HG02885 (cell line): ENCODE results near the gene CLGN.
"Not testable (repeated sequence)": the region's sequence is repeated elsewhere in the genome, so short reads cannot be mapped to it uniquely, and the experiment has no call there.

Experiments
- ATAC-seq: cut with Tn5 transposase; IDR thresholded peaks from one replicate; pipeline ENCODE4 v1.9.1; 2021; ENCODE audit warnings: mild to moderate bottlenecking; ENCODE audit not compliant: unreplicated experiment, poor library complexity

CLGN gene

DNA sequence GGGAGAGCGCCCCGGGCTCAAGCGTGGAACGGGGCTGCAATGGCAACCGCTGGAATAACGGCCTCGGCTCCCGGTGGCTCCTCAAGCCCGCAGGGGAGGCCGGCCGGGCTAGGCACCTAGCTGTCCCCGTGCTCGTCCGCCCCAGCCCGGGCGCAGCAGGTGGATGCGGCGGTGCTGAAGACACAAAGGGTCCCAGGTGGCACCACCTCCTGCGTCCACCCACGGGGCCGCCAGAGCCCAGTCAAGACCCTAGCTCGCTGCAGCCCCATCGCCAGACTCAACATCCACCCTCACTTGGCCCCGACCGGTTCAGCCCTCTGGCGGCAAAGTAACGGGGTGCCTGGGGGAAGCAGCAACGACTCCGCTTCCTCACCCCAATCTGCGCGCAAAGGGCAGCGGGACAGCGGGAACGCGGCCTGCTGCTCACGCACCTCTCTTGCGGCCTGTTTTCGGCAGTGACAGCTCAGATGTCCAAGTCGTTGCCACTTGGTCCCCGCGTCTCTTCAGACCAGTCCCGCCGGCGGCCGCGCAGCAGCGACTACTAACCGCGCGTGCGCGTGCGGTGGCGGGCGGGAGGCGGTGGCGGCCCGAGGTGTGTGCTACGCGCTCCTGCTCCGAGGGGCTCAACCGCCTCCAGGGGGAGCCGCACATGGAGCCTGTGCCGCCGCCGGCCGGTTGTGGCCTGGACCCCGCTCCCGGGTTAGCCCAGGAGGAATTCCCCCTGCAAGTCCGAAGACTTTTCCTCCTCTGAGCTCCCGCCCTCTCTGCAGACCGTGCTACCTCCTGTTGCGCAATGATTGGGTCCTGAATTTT lies at the start of gene CLGN:
Gene CLGN, minus strand, starts transcription at position 543 of the 813 bp plus-strand sequence. CDS start 14,570 bp downstream, outside the sequence.
- ATAC-seq = peak; percentile 89

- ATAC-seq = no peak
Observed at GRCh38 chr4:140472156-140472555, 44.7 kb upstream of the CLGN start.

DNA sequence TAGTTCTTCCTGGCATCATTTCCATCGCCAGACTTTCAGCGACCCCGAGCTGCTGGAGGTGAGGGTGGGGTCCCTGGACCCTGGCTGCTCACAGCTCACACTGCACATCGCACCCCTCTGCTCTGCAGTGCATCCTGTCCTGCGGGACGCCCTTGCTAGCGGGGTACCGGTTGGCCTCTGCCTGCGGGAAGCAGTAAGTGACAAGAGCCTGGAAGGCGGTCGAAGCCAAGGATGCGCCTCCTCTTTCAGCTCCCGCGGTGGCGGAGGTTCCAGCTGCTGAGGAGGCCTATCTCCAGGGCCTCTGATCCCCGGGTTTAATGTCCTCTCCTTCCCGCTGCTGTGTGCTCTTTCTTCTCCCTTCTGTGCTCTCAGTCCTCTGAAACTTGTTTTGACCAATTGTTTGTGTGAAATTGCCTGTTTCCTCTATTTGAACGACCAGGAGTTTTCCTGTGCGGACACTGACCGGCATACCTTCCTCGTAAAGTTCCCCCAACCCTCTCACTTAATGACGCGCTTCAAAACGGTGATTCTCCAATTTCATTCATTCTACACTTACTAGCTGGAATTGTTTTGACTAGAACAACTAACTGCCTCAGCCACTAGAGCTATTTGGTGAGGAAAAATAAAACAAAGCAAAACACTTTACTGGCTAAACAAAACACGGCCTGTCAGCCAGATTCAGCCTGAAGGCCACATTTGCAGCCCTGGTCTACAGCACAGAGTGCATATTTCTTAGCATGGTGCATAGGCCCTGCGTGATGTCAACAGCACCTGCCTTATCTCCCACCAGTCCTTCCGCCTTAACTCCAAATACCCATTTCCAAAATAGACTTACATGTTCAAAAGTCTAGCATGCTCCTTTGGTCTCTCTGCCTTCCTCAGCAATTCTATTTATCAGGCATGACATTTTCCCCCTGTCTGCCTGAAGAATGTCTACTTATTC lies 42.6 kb upstream of the CLGN start:
- no peak for ATAC-seq

GRCh38 chr4:140466146-140466545 lies 38.7 kb upstream of the CLGN start:
- ATAC-seq = no peak

GRCh38 chr4:140463614-140464013 lies 36.2 kb upstream of the CLGN start:
- no peak for ATAC-seq

GRCh38 chr4:140463182-140463581 lies 35.7 kb upstream of the CLGN start:
- no peak for ATAC-seq

DNA sequence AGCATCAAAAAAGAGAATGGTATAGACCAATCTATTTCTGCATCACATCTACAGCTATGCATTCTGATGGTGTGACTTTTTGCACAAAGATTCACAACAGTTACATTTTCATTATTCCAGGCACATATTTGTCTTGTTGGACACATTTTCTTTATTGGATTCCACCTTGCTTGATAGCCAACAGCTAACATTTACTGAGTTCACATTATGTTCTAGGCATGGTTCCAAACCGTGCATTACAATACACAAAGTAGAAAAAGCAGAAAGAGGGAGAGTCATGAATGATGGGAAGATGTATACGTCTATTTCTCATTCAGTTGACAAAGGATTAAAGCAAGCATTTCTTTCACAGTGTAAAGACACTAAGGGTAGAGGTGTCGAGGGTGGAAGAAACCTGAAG lies 22.9 kb upstream of the CLGN start:
- no peak for ATAC-seq

GRCh38 chr4:140448830-140449229 lies 21.4 kb upstream of the CLGN start:
- ATAC-seq = no peak

DNA sequence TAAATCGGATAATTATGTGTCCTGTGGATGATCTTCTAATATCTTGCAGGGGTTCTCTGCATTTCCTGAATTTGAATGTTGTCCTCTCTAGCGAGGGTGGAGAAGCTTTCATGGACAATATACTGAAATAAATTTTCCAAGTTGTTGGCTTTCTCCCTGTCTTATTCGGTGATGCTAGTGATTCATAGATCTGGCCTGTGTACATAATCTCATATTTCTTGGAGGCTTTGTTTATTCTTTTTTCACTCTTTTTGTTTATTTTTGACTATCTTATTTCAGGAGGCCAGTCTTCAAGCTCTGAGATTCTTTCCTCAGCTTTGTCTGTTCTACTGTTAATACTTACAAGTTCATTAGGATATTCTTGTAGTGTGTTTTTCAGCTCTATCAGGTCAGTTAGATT lies 20.7 kb upstream of the CLGN start:
- no peak for ATAC-seq

GRCh38 chr4:140444347-140444746 lies 16.9 kb upstream of the CLGN start:
- ATAC-seq = not testable (repeated sequence)

GRCh38 chr4:140439644-140440142 lies 12.2 kb upstream of the CLGN start:
- ATAC-seq = no peak

DNA sequence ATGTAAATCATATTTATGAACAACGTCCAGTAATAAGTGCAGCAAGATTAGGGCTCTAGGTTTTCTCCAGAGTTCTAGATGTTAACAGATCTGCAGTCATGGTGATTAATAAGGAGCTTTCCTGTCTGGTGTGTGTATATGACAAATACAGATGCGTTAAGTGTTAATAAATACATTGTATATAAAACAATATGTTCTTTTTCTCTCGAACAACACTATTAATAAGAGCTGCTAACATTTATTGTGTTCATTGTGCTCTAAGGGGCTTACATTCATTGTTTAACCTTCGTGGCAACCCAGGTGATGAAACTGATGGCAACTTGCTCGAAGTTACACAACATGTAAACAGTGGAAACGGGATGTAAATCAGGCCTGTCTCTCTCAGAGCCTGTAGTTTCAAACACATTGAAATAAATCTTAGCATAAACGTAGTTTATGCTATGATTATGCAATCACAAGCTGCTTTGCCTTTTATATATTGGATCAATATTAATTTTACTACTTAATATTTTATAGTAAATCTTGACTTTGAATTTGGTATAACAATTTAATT lies 547 bp upstream of the CLGN start:
- ATAC-seq = no peak

GRCh38 chr4:140426610-140427105 lies 790 bp downstream of the CLGN start:
- peak; percentile 23 for ATAC-seq

DNA sequence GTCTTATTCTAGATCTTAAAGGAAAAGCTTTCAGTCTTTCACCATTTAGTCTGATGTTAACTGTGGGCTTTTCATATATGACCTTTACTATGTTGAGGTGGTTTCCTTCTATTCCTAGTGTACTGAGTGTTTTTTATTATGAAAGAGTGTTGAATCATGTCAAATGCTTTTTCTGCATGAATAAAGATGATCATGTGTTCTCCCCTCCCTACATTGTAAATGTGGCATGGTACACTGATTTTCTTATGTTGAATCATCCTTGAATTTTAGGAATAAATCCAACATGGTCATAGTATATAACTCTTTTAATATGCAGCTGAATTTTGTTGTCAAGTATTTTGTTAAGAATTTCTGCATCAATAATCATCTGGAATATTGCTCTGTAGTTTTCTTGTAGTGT lies 4.3 kb downstream of the CLGN start:
- no peak for ATAC-seq

DNA sequence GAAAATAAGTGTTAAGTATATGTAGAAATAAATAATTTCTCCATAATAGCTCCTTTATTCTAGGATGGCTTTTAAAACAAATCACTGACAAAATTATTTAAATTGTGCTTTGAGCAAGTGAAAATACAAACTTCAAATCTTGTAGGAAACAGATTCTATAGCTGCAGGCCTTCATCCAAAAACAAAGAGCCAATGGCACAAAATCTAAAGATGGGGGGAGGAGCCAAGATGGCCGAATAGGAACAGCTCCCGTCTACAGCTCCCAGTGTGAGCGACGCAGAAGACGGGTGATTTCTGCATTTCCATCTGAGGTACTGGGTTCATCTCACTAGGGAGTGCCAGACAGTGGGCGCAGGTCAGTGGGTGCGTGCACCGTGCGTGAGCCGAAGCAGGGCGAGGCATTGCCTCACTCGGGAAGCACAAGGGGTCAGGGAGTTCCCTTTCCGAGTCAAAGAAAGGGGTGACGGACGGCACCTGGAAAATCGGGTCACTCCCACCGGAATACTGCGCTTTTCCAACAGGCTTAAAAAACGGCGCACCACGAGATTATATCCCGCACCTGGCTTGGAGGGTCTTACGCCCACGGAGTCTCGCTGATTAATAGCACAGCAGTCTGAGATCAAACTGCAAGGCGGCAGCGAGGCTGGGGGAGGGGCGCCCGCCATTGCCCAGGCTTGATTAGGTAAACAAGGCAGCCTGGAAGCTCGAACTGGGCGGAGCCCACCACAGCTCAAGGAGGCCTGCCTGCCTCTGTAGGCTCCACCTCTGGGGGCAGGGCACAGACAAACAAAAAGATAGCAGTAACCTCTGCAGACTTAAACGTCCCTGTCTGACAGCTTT lies 14.1 kb downstream of the CLGN start:
- ATAC-seq = not testable (repeated sequence)

GRCh38 chr4:140408974-140409373 lies 18.5 kb downstream of the CLGN start:
- ATAC-seq = no peak

GRCh38 chr4:140406292-140406691 lies 21.2 kb downstream of the CLGN start:
- ATAC-seq = no peak

GRCh38 chr4:140400111-140400510 lies 27.3 kb downstream of the CLGN start:
- no peak for ATAC-seq

GRCh38 chr4:140395668-140396067 lies 31.8 kb downstream of the CLGN start:
- ATAC-seq = no peak

DNA sequence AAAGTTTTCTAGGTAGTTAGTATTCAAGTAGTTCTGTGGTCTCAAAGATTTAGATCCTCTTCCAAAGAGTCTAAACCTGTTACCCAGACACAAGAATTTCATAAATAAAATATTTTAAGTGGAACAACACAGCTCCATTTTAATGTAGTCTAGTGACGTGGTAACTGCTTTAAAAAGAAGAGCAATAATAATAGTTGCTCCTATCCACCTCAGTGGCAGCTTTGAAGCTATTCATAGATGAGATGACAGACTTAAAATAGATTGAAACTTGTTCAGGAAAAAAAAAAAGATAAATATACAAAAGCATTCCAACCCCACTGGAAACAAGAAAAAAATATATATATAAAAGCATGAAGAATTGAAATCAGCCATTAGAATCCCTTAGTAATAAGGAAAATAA lies 39.4 kb downstream of the CLGN start:
- no peak for ATAC-seq
